Thoracic aorta (tissue), 2 donors: ENCODE data around the gene PKNOX2. TPM values are rescaled to one million over a fixed set of nuclear protein-coding genes. Genes with fewer than 3 reads are reported as not detected.

ENCODE experiments used
- ATAC-seq: fragments of 150-250 bp; one replicate; pipeline ENCODE4 v1.8.0; 2017; ENCODE audit warnings: low read depth; ENCODE audit not compliant: insufficient number of reproducible peaks, low FRiP score
- DNase-seq: peaks from one replicate; pipeline ENCODE4 v3.0.0-alpha.2; 2020; ENCODE audit warnings: low spot score
- H3K27ac ChIP-seq, 2 donors: fragments of 200-600 bp; sonication (generic); 1 replicate in 1 of 2; 2 replicates in 1 of 2; pipeline ENCODE4 v1.5.1; 2016; ENCODE audit warnings: mild to moderate bottlenecking in 2 of 2, moderate library complexity in 2 of 2
- H3K27me3 ChIP-seq: fragments of 200-600 bp; sonication (generic); replicated peaks from 2 replicates; pipeline ENCODE4 v1.6.0; 2016; ENCODE audit warnings: mild to moderate bottlenecking; ENCODE audit not compliant: insufficient read depth
- H3K36me3 ChIP-seq: fragments of 200-600 bp; sonication (generic); one replicate; pipeline ENCODE4 v1.5.1; 2016
- H3K4me1 ChIP-seq, 2 donors: fragments of 200-600 bp; sonication (generic); 1 replicate in 1 of 2; 2 replicates in 1 of 2; pipeline versions ENCODE4 v1.5.1 to v1.6.0; 2016; ENCODE audit warnings: low read depth in 2 of 2, mild to moderate bottlenecking in 1 of 2; ENCODE audit not compliant: control insufficient read depth in 1 of 2
- H3K4me3 ChIP-seq: fragments of 200-600 bp; sonication (generic); 2 replicates; pipeline ENCODE4 v1.5.1; 2016; ENCODE audit warnings: mild to moderate bottlenecking
- H3K9me3 ChIP-seq: fragments of 200-600 bp; sonication (generic); 2 replicates; pipeline ENCODE4 v1.5.1; 2016
- total RNA-seq, 2 donors: library from RNA; depleted of rRNA; stranded (reverse); fragments of >200 nt; gene quantifications; one replicate each; pipeline versions ENCODE4 v1.1.0 to v1.2.3, GENCODE V29; 2016
- TF ChIP-seq, protein P1 (sequence below): fragments of 200-600 bp; sonication (generic); IDR thresholded peaks from one replicate; pipeline ENCODE4 v1.5.1; 2019; ENCODE audit warnings: antibody characterized with exemption

The PKNOX2 gene
- total RNA-seq, 2 donors from 2014 or later: 1.4 to 9.2 TPM

GRCh38 chr11:125274774-125275173, 110.2 kb downstream of the PKNOX2 start:
- Histone ChIP-seq H3K4me1 (peaks cover 22 to 55% of the 10 kb centered on the region in 2 donors), H3K27ac (no peak overlapping the region), H3K4me3 (no peak overlapping the region), H3K36me3 (no peaks in the 10 kb centered on the region), H3K9me3 (no peaks in the 10 kb centered on the region), H3K27me3 (no peaks in the 10 kb centered on the region)
- TF ChIP-seq, protein P1, sequence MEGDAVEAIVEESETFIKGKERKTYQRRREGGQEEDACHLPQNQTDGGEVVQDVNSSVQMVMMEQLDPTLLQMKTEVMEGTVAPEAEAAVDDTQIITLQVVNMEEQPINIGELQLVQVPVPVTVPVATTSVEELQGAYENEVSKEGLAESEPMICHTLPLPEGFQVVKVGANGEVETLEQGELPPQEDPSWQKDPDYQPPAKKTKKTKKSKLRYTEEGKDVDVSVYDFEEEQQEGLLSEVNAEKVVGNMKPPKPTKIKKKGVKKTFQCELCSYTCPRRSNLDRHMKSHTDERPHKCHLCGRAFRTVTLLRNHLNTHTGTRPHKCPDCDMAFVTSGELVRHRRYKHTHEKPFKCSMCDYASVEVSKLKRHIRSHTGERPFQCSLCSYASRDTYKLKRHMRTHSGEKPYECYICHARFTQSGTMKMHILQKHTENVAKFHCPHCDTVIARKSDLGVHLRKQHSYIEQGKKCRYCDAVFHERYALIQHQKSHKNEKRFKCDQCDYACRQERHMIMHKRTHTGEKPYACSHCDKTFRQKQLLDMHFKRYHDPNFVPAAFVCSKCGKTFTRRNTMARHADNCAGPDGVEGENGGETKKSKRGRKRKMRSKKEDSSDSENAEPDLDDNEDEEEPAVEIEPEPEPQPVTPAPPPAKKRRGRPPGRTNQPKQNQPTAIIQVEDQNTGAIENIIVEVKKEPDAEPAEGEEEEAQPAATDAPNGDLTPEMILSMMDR: no peak
- DNase-seq: no peak
- ATAC-seq: no peak

- Histone ChIP-seq H3K36me3 (no peaks in the 10 kb centered on the region), H3K4me3 (no peak overlapping the region), H3K4me1 (peaks cover 22 to 48% of the 10 kb centered on the region in 2 donors), H3K27me3 (no peaks in the 10 kb centered on the region), H3K27ac (peak overlapping the region in 1 of 2 donors; percentile 23), H3K9me3 (no peaks in the 10 kb centered on the region)
- TF ChIP-seq, protein P1: no peak
- ATAC-seq (no peak), DNase-seq (no peak)
These were observed 111.5 kb downstream of the PKNOX2 start for GRCh38 chr11:125275905-125276618.

- no peak overlapping the region for H3K4me3 ChIP-seq
- H3K4me1 ChIP-seq: peaks cover 17 to 43% of the 10 kb centered on the region in 2 donors
- H3K27ac ChIP-seq: no peak overlapping the region
- H3K36me3 ChIP-seq: no peaks in the 10 kb centered on the region
- ATAC-seq: no peak
- no peaks in the 10 kb centered on the region for H3K9me3 ChIP-seq
- DNase-seq: no peak
- TF ChIP-seq, protein P1: no peak
- H3K27me3 ChIP-seq: no peaks in the 10 kb centered on the region
These were observed 112.0 kb downstream of the PKNOX2 start for GRCh38 chr11:125276619-125276976.

GRCh38 chr11:125279676-125280418, 115.3 kb downstream of the PKNOX2 start:
- no peak for DNase-seq
- Histone ChIP-seq H3K36me3 (no peaks in the 10 kb centered on the region), H3K27me3 (no peaks in the 10 kb centered on the region), H3K27ac (no peak overlapping the region), H3K4me3 (no peak overlapping the region), H3K4me1 (peaks cover 15 to 22% of the 10 kb centered on the region in 2 donors), H3K9me3 (no peaks in the 10 kb centered on the region)
- ATAC-seq: no peak
- TF ChIP-seq, protein P1: no peak

- H3K9me3 ChIP-seq: no peaks in the 10 kb centered on the region
- no peaks in the 10 kb centered on the region for H3K27me3 ChIP-seq
- ATAC-seq: no peak
- H3K36me3 ChIP-seq: no peaks in the 10 kb centered on the region
- DNase-seq: no peak
- TF ChIP-seq, protein P1: no peak
- no peak overlapping the region for H3K4me3 ChIP-seq
- H3K27ac ChIP-seq: no peak overlapping the region
- H3K4me1 ChIP-seq: peaks cover 8 to 14% of the 10 kb centered on the region in 2 donors
These were observed 116.1 kb downstream of the PKNOX2 start for GRCh38 chr11:125280646-125281045.
